Stomach (tissue), 4 donors: Measurements from ENCODE around the gene SEC14L3.

Source experiments
- POLR2AphosphoS5 ChIP-seq, 3 donors: sonication (generic); formaldehyde crosslinking; IDR thresholded peaks; one replicate each; pipeline ENCODE4 v1.6.1; 2016; ENCODE audit warnings: antibody characterized with exemption in 3 of 3
- TF ChIP-seq, protein P1 (sequence below), 7 experiments: fragments of 450-650 bp in 4 of 7; fragments of 200-600 bp in 3 of 7; sonication (generic) in 3 of 7; IDR thresholded peaks; one replicate each; pipeline ENCODE4 v1.5.1; 2016 to 2019; ENCODE audit warnings: antibody characterized with exemption in 7 of 7, control low read depth in 2 of 7, mild to moderate bottlenecking in 1 of 7

DNA sequence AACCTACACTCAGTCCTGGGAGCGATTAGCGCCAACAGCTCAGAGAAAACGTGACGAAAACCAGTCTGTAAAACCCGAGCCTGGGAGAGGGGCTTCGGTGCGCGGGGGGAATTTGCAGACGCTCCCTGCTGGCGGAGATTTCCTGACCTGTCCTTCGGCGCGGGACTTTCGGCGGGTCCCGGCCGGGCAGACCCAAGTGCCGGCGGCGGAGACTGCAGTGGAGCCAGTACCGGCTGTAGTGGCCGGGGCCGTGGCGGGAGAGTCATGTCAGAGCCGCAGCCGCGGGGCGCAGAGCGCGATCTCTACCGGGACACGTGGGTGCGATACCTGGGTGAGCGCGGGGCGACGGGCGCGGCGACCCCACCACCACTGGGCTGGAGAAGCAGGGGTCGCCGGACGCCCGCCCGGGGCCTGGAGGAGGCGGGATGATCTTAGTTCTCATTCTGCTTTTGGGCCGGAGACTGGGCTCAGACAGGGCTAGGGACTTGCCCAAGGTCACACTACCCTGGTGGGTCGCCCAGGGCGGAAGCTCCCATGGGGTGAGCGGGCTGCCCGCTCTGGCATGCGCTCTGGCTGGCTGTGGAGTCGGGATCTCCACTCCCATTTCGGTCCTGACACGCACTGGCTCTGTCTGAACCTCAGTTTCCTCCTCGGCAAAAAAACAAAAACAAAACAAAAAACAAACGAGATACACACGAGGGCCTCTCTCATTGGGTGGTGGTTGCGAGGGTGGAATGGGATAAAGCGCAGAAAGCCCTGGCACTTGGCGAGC, 46.0 kb downstream of the SEC14L3 start, which contains the start of gene MTFP1:
- peak in 1 of 3 donors; percentile 30 for TF ChIP-seq POLR2AphosphoS5 (IDR thresholded peaks at IDR 0.05)
- TF ChIP-seq, protein P1, sequence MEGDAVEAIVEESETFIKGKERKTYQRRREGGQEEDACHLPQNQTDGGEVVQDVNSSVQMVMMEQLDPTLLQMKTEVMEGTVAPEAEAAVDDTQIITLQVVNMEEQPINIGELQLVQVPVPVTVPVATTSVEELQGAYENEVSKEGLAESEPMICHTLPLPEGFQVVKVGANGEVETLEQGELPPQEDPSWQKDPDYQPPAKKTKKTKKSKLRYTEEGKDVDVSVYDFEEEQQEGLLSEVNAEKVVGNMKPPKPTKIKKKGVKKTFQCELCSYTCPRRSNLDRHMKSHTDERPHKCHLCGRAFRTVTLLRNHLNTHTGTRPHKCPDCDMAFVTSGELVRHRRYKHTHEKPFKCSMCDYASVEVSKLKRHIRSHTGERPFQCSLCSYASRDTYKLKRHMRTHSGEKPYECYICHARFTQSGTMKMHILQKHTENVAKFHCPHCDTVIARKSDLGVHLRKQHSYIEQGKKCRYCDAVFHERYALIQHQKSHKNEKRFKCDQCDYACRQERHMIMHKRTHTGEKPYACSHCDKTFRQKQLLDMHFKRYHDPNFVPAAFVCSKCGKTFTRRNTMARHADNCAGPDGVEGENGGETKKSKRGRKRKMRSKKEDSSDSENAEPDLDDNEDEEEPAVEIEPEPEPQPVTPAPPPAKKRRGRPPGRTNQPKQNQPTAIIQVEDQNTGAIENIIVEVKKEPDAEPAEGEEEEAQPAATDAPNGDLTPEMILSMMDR (IDR thresholded peaks at IDR 0.05): no peak
